ENCODE data around the gene BLMH.

DNA sequence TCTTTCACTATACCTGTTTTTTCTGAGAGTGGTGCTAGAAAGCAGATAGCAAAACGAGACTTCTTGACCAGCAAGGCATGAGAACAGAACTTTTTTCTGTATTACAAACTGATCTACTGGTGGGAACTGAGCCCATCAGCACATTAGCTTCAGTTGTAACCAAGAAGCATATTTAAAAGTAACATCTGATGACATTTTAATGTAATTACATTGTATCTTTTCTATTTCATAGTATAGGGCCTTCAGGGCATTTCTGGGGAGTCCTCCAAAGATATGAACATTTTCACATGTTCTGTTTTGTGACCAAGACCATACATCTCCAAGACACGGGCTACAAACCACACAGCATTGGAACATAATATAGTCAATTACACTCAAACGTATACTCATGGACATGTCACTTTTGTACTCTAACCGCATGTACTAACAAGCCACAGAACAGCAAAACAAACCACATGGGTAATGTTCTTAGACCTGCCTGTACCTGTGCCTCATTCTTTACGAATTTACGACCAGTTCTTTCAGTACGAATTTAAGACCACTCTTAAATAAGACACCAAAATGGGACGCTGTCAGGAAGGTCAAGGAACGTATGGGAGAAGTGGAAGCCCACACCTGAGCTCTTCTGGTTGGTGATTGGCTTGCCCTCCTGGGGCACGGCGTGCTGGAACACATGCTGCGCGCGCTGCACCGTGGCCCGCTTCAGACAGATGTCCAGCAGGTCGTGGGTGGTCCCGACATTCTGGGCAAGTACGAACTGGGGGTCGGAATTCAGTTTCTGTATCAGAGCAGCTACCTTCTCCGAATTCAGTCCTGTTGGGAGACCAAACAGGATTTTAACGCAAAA is 825 bp downstream of the BLMH start:
- TF ChIP-seq, protein P1, sequence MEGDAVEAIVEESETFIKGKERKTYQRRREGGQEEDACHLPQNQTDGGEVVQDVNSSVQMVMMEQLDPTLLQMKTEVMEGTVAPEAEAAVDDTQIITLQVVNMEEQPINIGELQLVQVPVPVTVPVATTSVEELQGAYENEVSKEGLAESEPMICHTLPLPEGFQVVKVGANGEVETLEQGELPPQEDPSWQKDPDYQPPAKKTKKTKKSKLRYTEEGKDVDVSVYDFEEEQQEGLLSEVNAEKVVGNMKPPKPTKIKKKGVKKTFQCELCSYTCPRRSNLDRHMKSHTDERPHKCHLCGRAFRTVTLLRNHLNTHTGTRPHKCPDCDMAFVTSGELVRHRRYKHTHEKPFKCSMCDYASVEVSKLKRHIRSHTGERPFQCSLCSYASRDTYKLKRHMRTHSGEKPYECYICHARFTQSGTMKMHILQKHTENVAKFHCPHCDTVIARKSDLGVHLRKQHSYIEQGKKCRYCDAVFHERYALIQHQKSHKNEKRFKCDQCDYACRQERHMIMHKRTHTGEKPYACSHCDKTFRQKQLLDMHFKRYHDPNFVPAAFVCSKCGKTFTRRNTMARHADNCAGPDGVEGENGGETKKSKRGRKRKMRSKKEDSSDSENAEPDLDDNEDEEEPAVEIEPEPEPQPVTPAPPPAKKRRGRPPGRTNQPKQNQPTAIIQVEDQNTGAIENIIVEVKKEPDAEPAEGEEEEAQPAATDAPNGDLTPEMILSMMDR (IDR thresholded peaks at IDR 0.05; ENCODE audit: low read length): no peak
- TF ChIP-seq EZH2 (optimal IDR thresholded peaks at IDR 0.05; ENCODE audit: low read depth, low read length): no peak
- TF ChIP-seq EZH2phosphoT487 (IDR thresholded peaks at IDR 0.05; ENCODE audit: low read length): no peak
